ENCODE data around the gene KCNQ1. TPM values are rescaled to one million over a fixed set of nuclear protein-coding genes. Genes with fewer than 3 reads are reported as not detected.

Gene KCNQ1
- total and polyA plus RNA-seq, 2 donors (not counting 3 experiments of a cell fraction or from before 2014, with no cell fraction given): 0.07 to 0.09 TPM

GRCh38 chr11:2793701-2794045, 348.9 kb downstream of the KCNQ1 start:
- TF ChIP-seq POLR2A (IDR thresholded peaks at IDR 0.05; ENCODE audit: low read depth, low read length) (no peak), MYC (IDR thresholded peaks at IDR 0.05; ENCODE audit: low read depth, low read length) (no peak), POLR2AphosphoS5 (IDR thresholded peaks at IDR 0.05; ENCODE audit: insufficient read depth, low read depth, low read length) (no peak), EZH2 (IDR thresholded peaks at IDR 0.05; ENCODE audit: borderline replicate concordance, low read depth, low read length, severe bottlenecking) (no peak), JUN (IDR thresholded peaks at IDR 0.05; ENCODE audit: borderline replicate concordance, insufficient read depth, insufficient read length, low read depth) (no peak), MAX (IDR thresholded peaks at IDR 0.05; ENCODE audit: insufficient read depth, insufficient read length) (no peak), FOS (IDR thresholded peaks at IDR 0.05; ENCODE audit: borderline replicate concordance, insufficient read depth, low read length) (no peak)
- dilution Hi-C loops (cut with MboI; ENCODE audit: extremely low pct_ligation_motif_present, low sequenced_read_pairs) (no loop called here), intact Hi-C loops (cut with micrococcal nuclease) (no loop called here)
- Histone ChIP-seq H3K27ac (ENCODE audit: insufficient read depth, low read depth, low read length) (no peak overlapping the region), H4K20me1 (replicated peaks; ENCODE audit: control insufficient read depth, extremely low read depth, insufficient read depth, low read length) (no peaks in the 10 kb centered on the region), H3K4me1 (ENCODE audit: control insufficient read depth, extremely low read depth, insufficient read depth, low read length) (no peaks in the 10 kb centered on the region), H3K9me1 (replicated peaks; ENCODE audit: control insufficient read depth, extremely low read depth, insufficient read depth, low read length) (no peaks in the 10 kb centered on the region), H3K4me3 (replicated peaks in 1 of 3; ENCODE audit: insufficient read depth in 1 of 3, low read depth in 1 of 3, low read length in 3 of 3) (no peak overlapping the region), H3K79me2 (ENCODE audit: control insufficient read depth, insufficient read depth, low read length) (no peaks in the 10 kb centered on the region), H3K9me3 (replicated peaks; ENCODE audit: control insufficient read depth, insufficient read depth, low read length) (no peaks in the 10 kb centered on the region), H2AFZ (ENCODE audit: low read depth, low read length) (no peak overlapping the region), H3K27me3 (ENCODE audit: control insufficient read depth in 2 of 2, insufficient read depth in 2 of 2, low read length in 2 of 2) (peaks cover 0 to 7% of the 10 kb centered on the region in 2 experiments), H3K4me2 (ENCODE audit: insufficient read depth, low read length) (no peak overlapping the region), H3K36me3 (ENCODE audit: control insufficient read depth in 2 of 2, extremely low read depth in 1 of 2, insufficient read depth in 2 of 2, low read length in 2 of 2) (no peaks in the 10 kb centered on the region), H3K9ac (replicated peaks; ENCODE audit: extremely low read depth, insufficient read depth, low read length) (no peak overlapping the region)
- ChIA-PET POLR2A (no interaction called here), CTCF (no interaction called here)
- FAIRE-seq (no peak), DNase-seq (ENCODE audit: low read depth, low spot score) (no peak)
- no TSS peak for BruUV-seq (replicated peaks)

- Histone ChIP-seq H3K27ac (ENCODE audit: insufficient read depth, low read depth, low read length) (no peak overlapping the region), H3K27me3 (ENCODE audit: control insufficient read depth in 2 of 2, insufficient read depth in 2 of 2, low read length in 2 of 2) (peaks cover 0 to 7% of the 10 kb centered on the region in 2 experiments), H4K20me1 (replicated peaks; ENCODE audit: control insufficient read depth, extremely low read depth, insufficient read depth, low read length) (no peaks in the 10 kb centered on the region), H3K36me3 (ENCODE audit: control insufficient read depth in 2 of 2, extremely low read depth in 1 of 2, insufficient read depth in 2 of 2, low read length in 2 of 2) (no peaks in the 10 kb centered on the region), H3K9me3 (replicated peaks; ENCODE audit: control insufficient read depth, insufficient read depth, low read length) (no peaks in the 10 kb centered on the region), H3K4me3 (replicated peaks in 1 of 3; ENCODE audit: insufficient read depth in 1 of 3, low read depth in 1 of 3, low read length in 3 of 3) (no peak overlapping the region), H3K4me1 (ENCODE audit: control insufficient read depth, extremely low read depth, insufficient read depth, low read length) (no peaks in the 10 kb centered on the region), H2AFZ (ENCODE audit: low read depth, low read length) (no peak overlapping the region), H3K9me1 (replicated peaks; ENCODE audit: control insufficient read depth, extremely low read depth, insufficient read depth, low read length) (no peaks in the 10 kb centered on the region), H3K79me2 (ENCODE audit: control insufficient read depth, insufficient read depth, low read length) (no peaks in the 10 kb centered on the region), H3K4me2 (ENCODE audit: insufficient read depth, low read length) (no peak overlapping the region), H3K9ac (replicated peaks; ENCODE audit: extremely low read depth, insufficient read depth, low read length) (no peak overlapping the region)
- DNase-seq (ENCODE audit: low read depth, low spot score) (no peak), FAIRE-seq (no peak)
- CTCF ChIA-PET: no interaction called here
- POLR2A ChIA-PET: no interaction called here
- intact Hi-C loops (cut with micrococcal nuclease): no loop called here
- no TSS peak for BruUV-seq (replicated peaks)
- TF ChIP-seq MAX (IDR thresholded peaks at IDR 0.05; ENCODE audit: insufficient read depth, insufficient read length): no peak
- dilution Hi-C loops (cut with MboI; ENCODE audit: extremely low pct_ligation_motif_present, low sequenced_read_pairs): no loop called here
These were observed 349.5 kb downstream of the KCNQ1 start for GRCh38 chr11:2794046-2794967.
